ENCODE data around the gene KRT75. TPM values are rescaled to one million over a fixed set of nuclear protein-coding genes. Genes with fewer than 3 reads are reported as not detected.

The KRT75 gene
- total and polyA plus RNA-seq, 2 of the 4 experiments (the other 2 are of a cell fraction) = not detected

GRCh38 chr12:52435659-52435999, 1.5 kb upstream of the KRT75 start:
- ChIA-PET CTCF (no interaction called here), POLR2A (ENCODE audit: unreplicated experiment) (no interaction called here)
- Histone ChIP-seq H4K8ac (ENCODE audit: low read depth in 2 of 2, low read length in 2 of 2) (no peak overlapping the region), H3K9me1 (ENCODE audit: insufficient read depth, low read length) (no peaks in the 10 kb centered on the region), H3K4me1 (ENCODE audit: control insufficient read depth, insufficient read depth, low read length) (no peaks in the 10 kb centered on the region), H4K5ac (ENCODE audit: low read depth, low read length) (no peak overlapping the region), H2AK5ac (ENCODE audit: low read depth, low read length) (no peak overlapping the region), H2AFZ (replicated peaks; ENCODE audit: low read length, poor library complexity) (no peak overlapping the region), H3K36me3 (ENCODE audit: control insufficient read depth, insufficient read depth, low read length) (no peaks in the 10 kb centered on the region), H3K9ac (ENCODE audit: low read depth, low read length) (no peak overlapping the region), H2BK120ac (ENCODE audit: low read depth, low read length) (no peak overlapping the region), H2BK5ac (ENCODE audit: low read depth, low read length, poor library complexity, severe bottlenecking) (no peak overlapping the region), H2AK9ac (replicated peaks; ENCODE audit: low read depth, low read length, poor library complexity) (no peak overlapping the region), H2BK15ac (ENCODE audit: low read depth, low read length) (no peak overlapping the region), H4K20me1 (ENCODE audit: insufficient read depth, low read length) (no peaks in the 10 kb centered on the region), H3K9me3 (ENCODE audit: control insufficient read depth, insufficient read depth, low read length) (no peaks in the 10 kb centered on the region), H3K4ac (ENCODE audit: low read depth, low read length) (no peak overlapping the region), H2BK20ac (ENCODE audit: low read depth, low read length) (no peak overlapping the region), H3K56ac (ENCODE audit: extremely low read depth, insufficient read depth, low read length) (no peak overlapping the region), H3K4me3 (ENCODE audit: insufficient read depth, low read depth, low read length) (no peak overlapping the region), H3K14ac (replicated peaks; ENCODE audit: low read depth, low read length) (no peak overlapping the region), H3K79me1 (ENCODE audit: low read depth in 1 of 2, low read length in 2 of 2) (no peaks in the 10 kb centered on the region), H3K18ac (ENCODE audit: low read depth, low read length) (no peak overlapping the region), H4K91ac (ENCODE audit: insufficient read depth, low read depth, low read length) (no peak overlapping the region), H3K27ac (ENCODE audit: insufficient read depth, low read length) (no peak overlapping the region), H3K27me3 (ENCODE audit: control insufficient read depth, insufficient read depth, low read length) (peaks cover 16% of the 10 kb centered on the region), H3K4me2 (ENCODE audit: low read depth, low read length) (no peak overlapping the region), H3K23ac (ENCODE audit: low read depth, low read length) (no peak overlapping the region)
- intact Hi-C loops (cut with micrococcal nuclease) (no loop called here), in situ Hi-C loops (cut with MboI; ENCODE audit: low sequenced_read_pairs) (no loop called here), dilution Hi-C loops (cut with HindIII; ENCODE audit: low sequenced_read_pairs, unreplicated experiment) (no loop called here)
- no peak for TF ChIP-seq CEBPB (IDR thresholded peaks at IDR 0.05; ENCODE audit: low read depth, low read length)
- TF ChIP-seq FOS (IDR thresholded peaks at IDR 0.05; ENCODE audit: low read depth, low read length) = no peak
- TF ChIP-seq MAFK (IDR thresholded peaks at IDR 0.05; ENCODE audit: low read depth, low read length) = no peak
- no peak for TF ChIP-seq BHLHE40 (IDR thresholded peaks at IDR 0.05; ENCODE audit: low read depth, low read length)
- TF ChIP-seq RAD21 (IDR thresholded peaks at IDR 0.05; ENCODE audit: low read length) = no peak
- no peak for TF ChIP-seq SMC3 (IDR thresholded peaks at IDR 0.05; ENCODE audit: low read depth, low read length)
- no peak for TF ChIP-seq ELK1 (IDR thresholded peaks at IDR 0.05; ENCODE audit: borderline replicate concordance, low read depth, low read length)
- no peak for TF ChIP-seq RCOR1 (IDR thresholded peaks at IDR 0.05; ENCODE audit: insufficient replicate concordance, low read length)
- no peak for TF ChIP-seq RFX5 (IDR thresholded peaks at IDR 0.05; ENCODE audit: low read depth, low read length)
- no peak for TF ChIP-seq CTCF (conservative IDR thresholded peaks at IDR 0.05; ENCODE audit: low read depth, low read length)
- TF ChIP-seq MAZ (IDR thresholded peaks at IDR 0.05; ENCODE audit: borderline replicate concordance, low read depth, low read length) = no peak
- TF ChIP-seq POLR2A (IDR thresholded peaks at IDR 0.05; ENCODE audit: low read depth, low read length) = no peak
- TF ChIP-seq USF2 (IDR thresholded peaks at IDR 0.05; ENCODE audit: low read depth, low read length) = no peak
- no peak for TF ChIP-seq NFE2L2 (IDR thresholded peaks at IDR 0.05; ENCODE audit: low read depth, low read length)
- no peak for TF ChIP-seq MXI1 (IDR thresholded peaks at IDR 0.05; ENCODE audit: borderline replicate concordance, low read depth, low read length)
- TF ChIP-seq CHD1 (IDR thresholded peaks at IDR 0.05; ENCODE audit: low read depth, low read length) = no peak
- ATAC-seq (ENCODE audit: low read depth) = no peak
- WGBS, 2 experiments (ENCODE audit: extremely low coverage in 2 of 2, insufficient read length in 1 of 2) = 76% methylated on average over 2 of the region's 6 CpGs; no CpG with 5 or more reads in 1 of the 2 experiments
- DNase-seq = no peak
- no TSS peak for BruUV-seq (replicated peaks)

Data from IMR-90 (cell line).